GM12872 (cell line): ENCODE measurements around the gene ANAPC4.

Source experiments
- CTCF ChIP-seq: IDR thresholded peaks from 3 replicates; pipeline ENCODE4 v1.5.1; 2011; ENCODE audit warnings: low read depth, mild to moderate bottlenecking, low read length, moderate library complexity; ENCODE audit not compliant: insufficient read depth

Gene ANAPC4

GRCh38 chr4:25449688-25450087, 72.6 kb downstream of the ANAPC4 start:
- no peak for TF ChIP-seq CTCF

- TF ChIP-seq CTCF: no peak
Observed at GRCh38 chr4:25450491-25450901, 73.4 kb downstream of the ANAPC4 start.

GRCh38 chr4:25451676-25452075, 74.6 kb downstream of the ANAPC4 start:
- no peak for TF ChIP-seq CTCF

- TF ChIP-seq CTCF: no peak
Observed at GRCh38 chr4:25452081-25452480, 75.0 kb downstream of the ANAPC4 start.

GRCh38 chr4:25454476-25454875, 77.4 kb downstream of the ANAPC4 start:
- TF ChIP-seq CTCF: no peak

- no peak for TF ChIP-seq CTCF
Observed at GRCh38 chr4:25457053-25457715, 80.1 kb downstream of the ANAPC4 start.

- TF ChIP-seq CTCF: no peak
Observed at GRCh38 chr4:25466966-25467697, 90.1 kb downstream of the ANAPC4 start.
